CD4-positive, alpha-beta T cell (primary cell): ENCODE measurements around the gene BRD1. TPM values are rescaled to one million over a fixed set of nuclear protein-coding genes. Genes with fewer than 3 reads are reported as not detected.

Experiments
- ATAC-seq: fragments of 200-7000 bp; cut with Tn5 transposase; one replicate; pipeline ENCODE4 v1.10.0; 2022; ENCODE audit warnings: mild to moderate bottlenecking; ENCODE audit not compliant: poor library complexity
- CTCF ChIA-PET: fragments of 350-600 bp; sonication (Branson Sonifier 250); formaldehyde crosslinking; loops from one replicate; lab custom pipeline; 2021; ENCODE audit warnings: antibody characterized with exemption, inconsistent platforms; lab: Charles Lee
- POLR2A ChIA-PET: fragments of 350-600 bp; sonication (Branson Sonifier 250); formaldehyde crosslinking; loops from one replicate; lab custom pipeline; 2021; ENCODE audit warnings: antibody characterized with exemption, inconsistent platforms; lab: Charles Lee
- DNase-seq, 14 experiments: peaks; one replicate each; pipeline ENCODE4 v3.0.0-alpha.2; 2013 to 2020; ENCODE audit warnings: mixed read lengths in 2 of 14
- H3K27ac ChIP-seq, 2 donors: one replicate each; pipeline versions ENCODE4 v1.5.1 to v1.7.0; 2013; ENCODE audit warnings: low read length in 2 of 2, low read depth in 1 of 2, mild to moderate bottlenecking in 1 of 2
- H3K27me3 ChIP-seq, 2 experiments: 1 replicate in 1 of 2; 2 replicates in 1 of 2; pipeline versions ENCODE4 v1.6.1 to v1.7.0; 2013; ENCODE audit warnings: low read length in 2 of 2, control low read depth in 1 of 2, mild to moderate bottlenecking in 1 of 2, moderate library complexity in 1 of 2; ENCODE audit not compliant: insufficient read depth in 2 of 2, control insufficient read depth in 1 of 2
- H3K36me3 ChIP-seq: one replicate; pipeline ENCODE4 v1.6.1; 2013; ENCODE audit warnings: low read length, control low read depth; ENCODE audit not compliant: insufficient read depth
- H3K4me1 ChIP-seq: one replicate; pipeline ENCODE4 v1.6.1; 2013; ENCODE audit warnings: low read length, control low read depth; ENCODE audit not compliant: insufficient read depth
- H3K4me3 ChIP-seq: one replicate; pipeline ENCODE4 v1.5.1; 2013; ENCODE audit warnings: mild to moderate bottlenecking, low read length, moderate library complexity
- H3K9me3 ChIP-seq, 2 experiments: 1 replicate in 1 of 2; 2 replicates in 1 of 2; pipeline versions ENCODE4 v1.6.1 to v1.7.0; 2013; ENCODE audit warnings: low read length in 2 of 2, mild to moderate bottlenecking in 2 of 2, control low read depth in 1 of 2, moderate library complexity in 1 of 2; ENCODE audit not compliant: control insufficient read depth in 1 of 2, insufficient read depth in 1 of 2
- H3K27ac Mint-ChIP-seq: one replicate; pipeline ENCODE4 v1.8.0; 2020; ENCODE audit warnings: mixed read lengths
- H3K27me3 Mint-ChIP-seq: one replicate; pipeline ENCODE4 v1.8.0; 2021; ENCODE audit warnings: mixed read lengths
- H3K36me3 Mint-ChIP-seq: one replicate; pipeline ENCODE4 v1.8.0; 2021; ENCODE audit warnings: low read depth, mixed read lengths
- H3K4me1 Mint-ChIP-seq: one replicate; pipeline ENCODE4 v1.8.0; 2021; ENCODE audit warnings: low read depth, mixed read lengths
- H3K4me3 Mint-ChIP-seq: one replicate; pipeline ENCODE4 v1.8.0; 2020; ENCODE audit warnings: mild to moderate bottlenecking, mixed read lengths
- H3K9me3 Mint-ChIP-seq: one replicate; pipeline ENCODE4 v1.8.0; 2020; ENCODE audit warnings: mixed read lengths
- intact Hi-C, 2 experiments: fragments of 100-400 bp; cut with DNase I in 1 of 2; cut with micrococcal nuclease in 1 of 2; formaldehyde crosslinking; loops; one replicate each; pipeline versions ENCODE4 v1.15.1 to v1.9.0; 2023 to 2025; cut with DNase I, micrococcal nuclease
- total RNA-seq, 174 experiments: library from RNA in 2 of 174; stranded (reverse) in 2 of 174; gene quantifications; one replicate each; pipeline ENCODE4 v1.2.3 and lab custom pipeline; 2021 to 2026
- TF ChIP-seq, protein P1 (sequence below): fragments of 200-600 bp; IDR thresholded peaks from one replicate; pipeline ENCODE4 v1.8.0; 2022; ENCODE audit warnings: antibody characterized with exemption, mild to moderate bottlenecking

The BRD1 gene
- total RNA-seq, 2 experiments from 2014 or later, result 129 to 130 TPM

GRCh38 chr22:49740242-49740641 lies 87.4 kb downstream of the BRD1 start:
- H3K4me1 Mint-ChIP-seq, result no peaks in the 10 kb centered on the region
- H3K27me3 Mint-ChIP-seq, result peaks cover 46% of the 10 kb centered on the region
- H3K36me3 Mint-ChIP-seq, result no peaks in the 10 kb centered on the region
- Histone ChIP-seq H3K36me3 (no peaks in the 10 kb centered on the region), H3K4me3 (no peak overlapping the region), H3K27me3 (peaks cover 5% of the 10 kb centered on the region in 2 experiments), H3K4me1 (no peaks in the 10 kb centered on the region), H3K27ac (no peak overlapping the region), H3K9me3 (peaks cover 8 to 20% of the 10 kb centered on the region in 2 experiments)
- TF ChIP-seq, protein P1, sequence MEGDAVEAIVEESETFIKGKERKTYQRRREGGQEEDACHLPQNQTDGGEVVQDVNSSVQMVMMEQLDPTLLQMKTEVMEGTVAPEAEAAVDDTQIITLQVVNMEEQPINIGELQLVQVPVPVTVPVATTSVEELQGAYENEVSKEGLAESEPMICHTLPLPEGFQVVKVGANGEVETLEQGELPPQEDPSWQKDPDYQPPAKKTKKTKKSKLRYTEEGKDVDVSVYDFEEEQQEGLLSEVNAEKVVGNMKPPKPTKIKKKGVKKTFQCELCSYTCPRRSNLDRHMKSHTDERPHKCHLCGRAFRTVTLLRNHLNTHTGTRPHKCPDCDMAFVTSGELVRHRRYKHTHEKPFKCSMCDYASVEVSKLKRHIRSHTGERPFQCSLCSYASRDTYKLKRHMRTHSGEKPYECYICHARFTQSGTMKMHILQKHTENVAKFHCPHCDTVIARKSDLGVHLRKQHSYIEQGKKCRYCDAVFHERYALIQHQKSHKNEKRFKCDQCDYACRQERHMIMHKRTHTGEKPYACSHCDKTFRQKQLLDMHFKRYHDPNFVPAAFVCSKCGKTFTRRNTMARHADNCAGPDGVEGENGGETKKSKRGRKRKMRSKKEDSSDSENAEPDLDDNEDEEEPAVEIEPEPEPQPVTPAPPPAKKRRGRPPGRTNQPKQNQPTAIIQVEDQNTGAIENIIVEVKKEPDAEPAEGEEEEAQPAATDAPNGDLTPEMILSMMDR, result no peak
- ChIA-PET CTCF (no interaction called here), POLR2A (no interaction called here)
- no peak overlapping the region for H3K27ac Mint-ChIP-seq
- H3K9me3 Mint-ChIP-seq, result peaks cover 7% of the 10 kb centered on the region
- intact Hi-C loops, result no loop called here
- no peak overlapping the region for H3K4me3 Mint-ChIP-seq
- ATAC-seq, result no peak
- DNase-seq, result no peak

- peaks cover 51% of the 10 kb centered on the region for H3K27me3 Mint-ChIP-seq
- Histone ChIP-seq H3K36me3 (no peaks in the 10 kb centered on the region), H3K4me1 (peaks cover under 1% of the 10 kb centered on the region), H3K9me3 (peaks cover 0 to 22% of the 10 kb centered on the region in 2 experiments), H3K4me3 (no peak overlapping the region), H3K27ac (no peak overlapping the region), H3K27me3 (peaks cover 7 to 13% of the 10 kb centered on the region in 2 experiments)
- peaks cover 4% of the 10 kb centered on the region for H3K4me1 Mint-ChIP-seq
- ATAC-seq (no peak), DNase-seq (no peak)
- CTCF ChIA-PET, result no interaction called here
- no peak overlapping the region for H3K27ac Mint-ChIP-seq
- H3K9me3 Mint-ChIP-seq, result no peaks in the 10 kb centered on the region
- TF ChIP-seq, protein P1, result no peak
- intact Hi-C loops, result no loop called here
- POLR2A ChIA-PET, result no interaction called here
- no peaks in the 10 kb centered on the region for H3K36me3 Mint-ChIP-seq
- no peak overlapping the region for H3K4me3 Mint-ChIP-seq
Measured at GRCh38 chr22:49739138-49739537, 88.5 kb downstream of the BRD1 start.

DNA sequence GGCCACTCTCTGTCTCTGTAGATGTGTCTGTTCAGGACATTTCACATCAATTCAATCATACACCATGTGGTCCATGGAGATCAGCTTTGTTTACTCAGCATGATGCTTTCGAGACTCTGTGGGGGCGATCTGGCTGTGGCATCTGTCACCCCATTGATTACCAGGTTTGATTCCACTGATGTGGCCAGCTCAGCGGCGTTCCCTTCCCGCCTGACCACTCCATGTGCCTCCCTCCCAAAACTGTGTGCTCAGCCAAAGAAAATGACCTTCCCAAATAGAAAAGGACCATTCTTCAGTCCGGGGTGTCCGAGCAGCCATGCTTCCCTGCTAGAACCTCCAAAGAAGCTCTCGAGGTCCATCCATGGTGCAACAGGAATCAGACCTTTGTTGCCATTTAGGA lies 89.1 kb downstream of the BRD1 start:
- Histone ChIP-seq H3K27ac (no peak overlapping the region), H3K36me3 (no peaks in the 10 kb centered on the region), H3K4me3 (no peak overlapping the region), H3K27me3 (peaks cover 10 to 13% of the 10 kb centered on the region in 2 experiments), H3K9me3 (peaks cover 0 to 22% of the 10 kb centered on the region in 2 experiments), H3K4me1 (peaks cover 6% of the 10 kb centered on the region)
- Mint-ChIP-seq H3K27ac (no peak overlapping the region), H3K4me3 (no peak overlapping the region), H3K9me3 (no peaks in the 10 kb centered on the region), H3K27me3 (peaks cover 56% of the 10 kb centered on the region), H3K4me1 (peaks cover 10% of the 10 kb centered on the region), H3K36me3 (no peaks in the 10 kb centered on the region)
- CTCF ChIA-PET, result no interaction called here
- intact Hi-C loops, result no loop called here
- no peak for ATAC-seq
- TF ChIP-seq, protein P1, result no peak
- no peak for DNase-seq
- POLR2A ChIA-PET, result no interaction called here
